IPS-18c (cell line): ENCODE results near the gene SLC6A12.

Experiments
- H3K4me3 ChIP-seq: 2 replicates; pipeline ENCODE4 v1.7.0; 2013; ENCODE audit warnings: low read depth, mild to moderate bottlenecking, low read length, moderate library complexity; ENCODE audit not compliant: insufficient read depth
- H3K9me3 ChIP-seq: one replicate; pipeline ENCODE4 v1.6.1; 2013; ENCODE audit warnings: mild to moderate bottlenecking, low read length, moderate library complexity; ENCODE audit not compliant: control insufficient read depth, insufficient read depth

SLC6A12 gene

GRCh38 chr12:209851-210250 lies 4.1 kb downstream of the SLC6A12 start:
- H3K4me3 ChIP-seq, result no peak overlapping the region
- no peaks in the 10 kb centered on the region for H3K9me3 ChIP-seq

GRCh38 chr12:209246-209645 lies 4.7 kb downstream of the SLC6A12 start:
- H3K9me3 ChIP-seq, result no peaks in the 10 kb centered on the region
- no peak overlapping the region for H3K4me3 ChIP-seq

- H3K9me3 ChIP-seq, result no peaks in the 10 kb centered on the region
Observed at GRCh38 chr12:208813-209212, 5.1 kb downstream of the SLC6A12 start.

GRCh38 chr12:207804-208203 lies 6.2 kb downstream of the SLC6A12 start:
- H3K4me3 ChIP-seq, result no peak overlapping the region
- no peaks in the 10 kb centered on the region for H3K9me3 ChIP-seq

More at GRCh38 chr12:208813-209212, 5.1 kb downstream of the SLC6A12 start:
- H3K4me3 ChIP-seq, result no peak overlapping the region

GRCh38 chr12:206746-207440 lies 7.1 kb downstream of the SLC6A12 start:
- H3K9me3 ChIP-seq, result no peaks in the 10 kb centered on the region

GRCh38 chr12:205026-205425 lies 8.9 kb downstream of the SLC6A12 start:
- no peak overlapping the region for H3K4me3 ChIP-seq
- no peaks in the 10 kb centered on the region for H3K9me3 ChIP-seq

More at GRCh38 chr12:206746-207440, 7.1 kb downstream of the SLC6A12 start:
- H3K4me3 ChIP-seq, result no peak overlapping the region

- Histone ChIP-seq H3K4me3 (peak overlapping the region; percentile 64), H3K9me3 (no peaks in the 10 kb centered on the region)
Observed at GRCh38 chr12:204261-204678, 9.7 kb downstream of the SLC6A12 start.

GRCh38 chr12:203462-204260 lies 10.3 kb downstream of the SLC6A12 start:
- H3K9me3 ChIP-seq, result no peaks in the 10 kb centered on the region
- H3K4me3 ChIP-seq, result peak overlapping the region; percentile 64

GRCh38 chr12:203074-203461 lies 10.9 kb downstream of the SLC6A12 start:
- Histone ChIP-seq H3K4me3 (peak overlapping the region; percentile 64), H3K9me3 (no peaks in the 10 kb centered on the region)

GRCh38 chr12:202081-202731 lies 11.8 kb downstream of the SLC6A12 start:
- peak overlapping the region; percentile 15; the same call in 1 of the 2 replicates for H3K4me3 ChIP-seq

GRCh38 chr12:201361-201760 lies 12.6 kb downstream of the SLC6A12 start:
- H3K4me3 ChIP-seq, result no peak overlapping the region
- no peaks in the 10 kb centered on the region for H3K9me3 ChIP-seq

More at GRCh38 chr12:202081-202731, 11.8 kb downstream of the SLC6A12 start:
- H3K9me3 ChIP-seq, result no peaks in the 10 kb centered on the region

GRCh38 chr12:198705-199104 lies 15.3 kb downstream of the SLC6A12 start:
- Histone ChIP-seq H3K4me3 (no peak overlapping the region), H3K9me3 (no peaks in the 10 kb centered on the region)

- Histone ChIP-seq H3K9me3 (no peaks in the 10 kb centered on the region), H3K4me3 (no peak overlapping the region)
Observed at GRCh38 chr12:197911-198695, 15.9 kb downstream of the SLC6A12 start.

GRCh38 chr12:197347-197746 lies 16.6 kb downstream of the SLC6A12 start:
- Histone ChIP-seq H3K9me3 (no peaks in the 10 kb centered on the region), H3K4me3 (no peak overlapping the region)

- no peaks in the 10 kb centered on the region for H3K9me3 ChIP-seq
Observed at GRCh38 chr12:196436-196835, 17.5 kb downstream of the SLC6A12 start.

GRCh38 chr12:195951-196350 lies 18.0 kb downstream of the SLC6A12 start:
- no peak overlapping the region for H3K4me3 ChIP-seq

More at GRCh38 chr12:196436-196835, 17.5 kb downstream of the SLC6A12 start:
- no peak overlapping the region for H3K4me3 ChIP-seq

GRCh38 chr12:195156-195555 lies 18.8 kb downstream of the SLC6A12 start:
- no peaks in the 10 kb centered on the region for H3K9me3 ChIP-seq
- H3K4me3 ChIP-seq, result no peak overlapping the region

More at GRCh38 chr12:195951-196350, 18.0 kb downstream of the SLC6A12 start:
- no peaks in the 10 kb centered on the region for H3K9me3 ChIP-seq
